Heart left ventricle (tissue), 16 donors: ENCODE data around the gene TMEM150A. TPM values are rescaled to one million over a fixed set of nuclear protein-coding genes. Genes with fewer than 3 reads are reported as not detected.

Experiments
- ATAC-seq, 4 donors: fragments of 200-7000 bp; cut with Tn5 transposase; one replicate each; pipeline ENCODE4 v1.9.1; 2020 to 2022; ENCODE audit warnings: moderate library complexity in 4 of 4, mild to moderate bottlenecking in 3 of 4, moderate number of reproducible peaks in 1 of 4
- DNase-seq, 5 donors: peaks; one replicate each; pipeline ENCODE4 v3.0.0-alpha.2; 2020
- H3K27ac ChIP-seq, 12 donors: fragments of 200-600 bp; sonication (generic) in 4 of 12; one replicate each; pipeline versions ENCODE4 v1.5.0 to v1.8.0; 2016 to 2022; ENCODE audit warnings: mild to moderate bottlenecking in 2 of 12
- H3K27me3 ChIP-seq, 9 donors: fragments of 200-600 bp; sonication (generic) in 2 of 9; one replicate each; pipeline versions ENCODE4 v1.5.1 to v1.8.0; 2016 to 2022; ENCODE audit warnings: mild to moderate bottlenecking in 3 of 9
- H3K36me3 ChIP-seq, 9 donors: fragments of 200-600 bp; sonication (generic) in 2 of 9; one replicate each; pipeline versions ENCODE4 v1.5.0 to v1.8.0; 2018 to 2022; ENCODE audit warnings: mild to moderate bottlenecking in 2 of 9
- H3K4me1 ChIP-seq, 12 donors: fragments of 200-600 bp; sonication (generic) in 4 of 12; one replicate each; pipeline versions ENCODE4 v1.5.0 to v1.8.0; 2016 to 2022; ENCODE audit warnings: mild to moderate bottlenecking in 3 of 12
- H3K4me3 ChIP-seq, 12 donors: fragments of 200-600 bp; sonication (generic) in 4 of 12; one replicate each; pipeline versions ENCODE4 v1.5.0 to v1.8.0; 2017 to 2022; ENCODE audit warnings: mild to moderate bottlenecking in 9 of 12, moderate library complexity in 4 of 12
- H3K9me3 ChIP-seq, 12 donors: fragments of 200-600 bp; sonication (generic) in 4 of 12; one replicate each; pipeline versions ENCODE4 v1.5.0 to v1.8.0; 2016 to 2022; ENCODE audit warnings: mild to moderate bottlenecking in 1 of 12
- CTCF ChIP-seq, 12 donors: fragments of 200-600 bp; sonication (generic) in 4 of 12; IDR thresholded peaks; one replicate each; pipeline versions ENCODE4 v1.5.0 to v1.8.0; 2018 to 2022; ENCODE audit warnings: antibody characterized with exemption in 12 of 12, mild to moderate bottlenecking in 5 of 12
- POLR2A ChIP-seq, 2 donors: fragments of 450-650 bp; IDR thresholded peaks; one replicate each; pipeline ENCODE4 v1.6.1; 2017; ENCODE audit warnings: antibody characterized with exemption in 2 of 2, mild to moderate bottlenecking in 2 of 2, moderate library complexity in 2 of 2
- WGBS, 4 donors: extraction: QIAGEN DNeasy Blood & Tissue Kit in 2 of 4; methylation state at CpG; one replicate each; pipeline versions ENCODE4 v1.1.5 to v1.1.7; 2013 to 2018; 5-methylcytosine and 5-hydroxymethylcytosine counted together
- intact Hi-C, 10 donors: fragments of 100-400 bp; cut with DNase I; formaldehyde crosslinking; loops; one replicate each; pipeline versions ENCODE4 v1.11.1 to v1.14.2; 2022
- polyA plus RNA-seq, 2 donors: library from polyadenylated mRNA; stranded (reverse); fragments of 200-250 nt; gene quantifications; one replicate each; pipeline ENCODE4 v1.2.3, GENCODE V29; 2013
- total RNA-seq, 9 donors: library from RNA; depleted of rRNA in 2 of 9; stranded (reverse); fragments of >200 nt in 2 of 9; fragmentation: NEBNext Ultra II Directional in 3 of 9; extraction: Animal tissue kit (Norgen Biotek cat#: 25700) in 3 of 9; gene quantifications; one replicate each; pipeline versions ENCODE4 v1.1.0 to v1.2.4, GENCODE V29; 2016 to 2023
- donor health status: ischemic (EF 13 %, LVEDD 7.1; RV severe dilation, severe dysfunction).
- donor health status: healthy with polysubstance abuse.
- donor health status: DM: no; HTN: yes; CAD: no.
- donor health status: DM: no; HTN: no; CAD: no.
- donor health status: ischemic (EF 25% LVEDD 6.9; RV normal size, moderate dysfunction).
- donor health status: ischemic (EF 25% LVEDD 5.7; RV mildly dilated, moderate dysfunction).
- donor health status: healthy.
- donor health status: DM: yes; HTN: yes; CAD: no.
- donor health status: ischemic (EF 35%, LVEDD 5.7; RV mildly dilated, moderate dysfunction).
- donor health status: nonischemic (EF 11% LVEDD 7.7; RV severe dilation, severe dysfunction).
- donor health status: DM: yes; HTN: yes; CAD: no.
- donor health status: PGD.
- donor health status: ischemic (EF 29% LVEDD 5.4; RV normal size, mild dysfunction).
- donor health status: nonischemic (EF 23%, LVEDD 6.1; RV moderate dilation, normal function).

TMEM150A gene
- total and polyA plus RNA-seq, 11 donors, result 6.4 to 20.8 (median 11.5) TPM

GRCh38 chr2:85600951-85601770 is 1.3 kb downstream of the TMEM150A start:
- peak in 1 of 5 donors; percentile 46 for DNase-seq
- intact Hi-C loops, result loop anchor here in 3 of 10 donors (5.0 kb wide), 2 partner anchors 34 to 39 kb away; partner anchors contain the start of gene GGCX (in 2 of the 3)
- peak overlapping the region in 11 of 12 donors; percentile 66 to 87 (median 77) for H3K4me3 ChIP-seq
- H3K9me3 ChIP-seq, result no peaks in the 10 kb centered on the region
- no peaks in the 10 kb centered on the region for H3K27me3 ChIP-seq
- no peak for ATAC-seq
- peaks cover 0 to 49% (median 33%) of the 10 kb centered on the region in 9 donors for H3K36me3 ChIP-seq
- H3K4me1 ChIP-seq, result peaks cover 0 to 62% (median 46%) of the 10 kb centered on the region in 12 donors
- TF ChIP-seq POLR2A (IDR thresholded peaks at IDR 0.05) (no peak), CTCF (IDR thresholded peaks at IDR 0.05) (no peak)
- H3K27ac ChIP-seq, result peak overlapping the region; percentile 78 to 93 (median 88)
- 81 to 85% (median 83%) methylated on average over 5 to 6 of the region's 6 CpGs for WGBS, 4 donors

- intact Hi-C loops, result loop anchor here in 3 of 10 donors (5.0 kb wide), 2 partner anchors 33 to 38 kb away; partner anchors contain the start of gene GGCX (in 2 of the 3)
- H3K4me1 ChIP-seq, result peaks cover 0 to 55% (median 38%) of the 10 kb centered on the region in 12 donors
- ATAC-seq (no peak), DNase-seq (no peak)
- no peaks in the 10 kb centered on the region for H3K9me3 ChIP-seq
- no peaks in the 10 kb centered on the region for H3K27me3 ChIP-seq
- no peak for TF ChIP-seq POLR2A (IDR thresholded peaks at IDR 0.05)
- no peak for TF ChIP-seq CTCF (IDR thresholded peaks at IDR 0.05)
- peak overlapping the region in 1 of 12 donors; percentile 20 for H3K27ac ChIP-seq
- peaks cover 0 to 43% (median 33%) of the 10 kb centered on the region in 9 donors for H3K36me3 ChIP-seq
- no peak overlapping the region for H3K4me3 ChIP-seq
- 62 to 100% (median 90%) methylated on average over 1 to 3 of the region's 3 CpGs for WGBS, 4 donors
Observed at GRCh38 chr2:85600235-85600575, 2.3 kb downstream of the TMEM150A start.

GRCh38 chr2:85599468-85600234 is 2.8 kb downstream of the TMEM150A start:
- peak in 1 of 5 donors; percentile 56 for DNase-seq
- peak overlapping the region in 1 of 12 donors; percentile 20 for H3K27ac ChIP-seq
- ATAC-seq, result no peak
- no peak overlapping the region for H3K4me3 ChIP-seq
- whole genome bisulfite sequencing, 4 donors, result 53 to 67% (median 64%) methylated on average over 14 to 17 of the region's 17 CpGs
- intact Hi-C loops, result loop anchor here in 3 of 10 donors (5.0 kb wide), 2 partner anchors 32 to 37 kb away; partner anchors contain the start of gene GGCX (in 2 of the 3)
- no peak for TF ChIP-seq CTCF (IDR thresholded peaks at IDR 0.05)
- TF ChIP-seq POLR2A (IDR thresholded peaks at IDR 0.05), result no peak
- peaks cover 0 to 43% (median 33%) of the 10 kb centered on the region in 9 donors for H3K36me3 ChIP-seq
- no peaks in the 10 kb centered on the region for H3K27me3 ChIP-seq
- H3K9me3 ChIP-seq, result no peaks in the 10 kb centered on the region
- H3K4me1 ChIP-seq, result peaks cover 0 to 53% (median 38%) of the 10 kb centered on the region in 12 donors
